GM12865 (cell line): ENCODE results near the gene ARMC9.
"Not testable (repeated sequence)": the region's sequence is repeated elsewhere in the genome, so short reads cannot be mapped to it uniquely, and the experiment has no call there.

ENCODE experiments used
- DNase-seq: peaks from one replicate; pipeline ENCODE4 v3.0.0; 2010; ENCODE audit warnings: low read depth
- H3K4me3 ChIP-seq: 2 replicates; pipeline ENCODE4 v1.5.1; 2011; ENCODE audit warnings: mild to moderate bottlenecking, low read depth, low read length, control low read depth
- TF ChIP-seq, protein P1 (sequence below): IDR thresholded peaks from 2 replicates; pipeline ENCODE4 v1.5.1; 2011; ENCODE audit warnings: low read length, control low read depth, low read depth, inconsistent platforms; ENCODE audit not compliant: insufficient read depth; ENCODE audit errors: missing control alignments

The ARMC9 gene

DNA sequence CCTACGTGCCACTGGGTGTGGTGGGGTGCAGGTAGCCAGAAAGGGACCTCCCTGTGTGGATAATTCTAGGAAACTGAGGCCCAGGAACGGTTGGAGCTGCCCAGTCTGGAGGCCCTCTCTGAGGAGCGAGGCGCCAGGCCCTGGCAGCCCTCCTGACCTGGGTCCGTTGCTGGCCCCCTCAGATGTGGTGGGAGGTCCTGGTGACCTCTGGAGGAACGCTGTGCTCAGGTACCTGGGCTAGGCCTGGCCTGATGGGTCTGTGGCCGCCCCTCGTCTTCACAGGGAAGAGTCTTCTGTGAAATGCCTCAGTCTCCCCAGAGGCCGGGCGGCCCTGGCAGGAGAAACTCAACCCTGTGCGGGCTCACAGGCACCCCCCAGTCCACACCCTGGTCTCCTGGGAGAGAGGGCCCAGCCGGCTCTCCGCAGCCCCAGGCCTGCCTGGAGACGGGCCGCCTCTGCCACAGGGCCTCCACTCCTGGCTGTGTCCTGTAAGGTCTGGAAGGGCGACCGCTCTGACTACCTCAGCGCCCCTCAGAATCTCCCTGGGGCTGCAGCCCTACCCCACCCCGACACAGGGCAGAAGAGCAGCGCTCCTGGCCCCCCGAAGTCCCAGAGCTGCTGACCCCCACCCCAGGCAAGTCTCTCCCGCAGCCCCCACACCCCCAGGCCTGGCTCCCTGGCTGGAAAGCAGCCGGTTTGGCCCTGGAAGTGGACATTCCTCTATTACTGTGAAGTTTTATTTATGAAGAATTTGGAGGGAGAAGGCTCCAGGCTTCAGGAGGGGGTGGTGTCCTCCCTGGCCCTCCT is 200.8 kb downstream of the ARMC9 start:
- TF ChIP-seq, protein P1, sequence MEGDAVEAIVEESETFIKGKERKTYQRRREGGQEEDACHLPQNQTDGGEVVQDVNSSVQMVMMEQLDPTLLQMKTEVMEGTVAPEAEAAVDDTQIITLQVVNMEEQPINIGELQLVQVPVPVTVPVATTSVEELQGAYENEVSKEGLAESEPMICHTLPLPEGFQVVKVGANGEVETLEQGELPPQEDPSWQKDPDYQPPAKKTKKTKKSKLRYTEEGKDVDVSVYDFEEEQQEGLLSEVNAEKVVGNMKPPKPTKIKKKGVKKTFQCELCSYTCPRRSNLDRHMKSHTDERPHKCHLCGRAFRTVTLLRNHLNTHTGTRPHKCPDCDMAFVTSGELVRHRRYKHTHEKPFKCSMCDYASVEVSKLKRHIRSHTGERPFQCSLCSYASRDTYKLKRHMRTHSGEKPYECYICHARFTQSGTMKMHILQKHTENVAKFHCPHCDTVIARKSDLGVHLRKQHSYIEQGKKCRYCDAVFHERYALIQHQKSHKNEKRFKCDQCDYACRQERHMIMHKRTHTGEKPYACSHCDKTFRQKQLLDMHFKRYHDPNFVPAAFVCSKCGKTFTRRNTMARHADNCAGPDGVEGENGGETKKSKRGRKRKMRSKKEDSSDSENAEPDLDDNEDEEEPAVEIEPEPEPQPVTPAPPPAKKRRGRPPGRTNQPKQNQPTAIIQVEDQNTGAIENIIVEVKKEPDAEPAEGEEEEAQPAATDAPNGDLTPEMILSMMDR: no peak
- no peak overlapping the region for H3K4me3 ChIP-seq
- no peak for DNase-seq

DNA sequence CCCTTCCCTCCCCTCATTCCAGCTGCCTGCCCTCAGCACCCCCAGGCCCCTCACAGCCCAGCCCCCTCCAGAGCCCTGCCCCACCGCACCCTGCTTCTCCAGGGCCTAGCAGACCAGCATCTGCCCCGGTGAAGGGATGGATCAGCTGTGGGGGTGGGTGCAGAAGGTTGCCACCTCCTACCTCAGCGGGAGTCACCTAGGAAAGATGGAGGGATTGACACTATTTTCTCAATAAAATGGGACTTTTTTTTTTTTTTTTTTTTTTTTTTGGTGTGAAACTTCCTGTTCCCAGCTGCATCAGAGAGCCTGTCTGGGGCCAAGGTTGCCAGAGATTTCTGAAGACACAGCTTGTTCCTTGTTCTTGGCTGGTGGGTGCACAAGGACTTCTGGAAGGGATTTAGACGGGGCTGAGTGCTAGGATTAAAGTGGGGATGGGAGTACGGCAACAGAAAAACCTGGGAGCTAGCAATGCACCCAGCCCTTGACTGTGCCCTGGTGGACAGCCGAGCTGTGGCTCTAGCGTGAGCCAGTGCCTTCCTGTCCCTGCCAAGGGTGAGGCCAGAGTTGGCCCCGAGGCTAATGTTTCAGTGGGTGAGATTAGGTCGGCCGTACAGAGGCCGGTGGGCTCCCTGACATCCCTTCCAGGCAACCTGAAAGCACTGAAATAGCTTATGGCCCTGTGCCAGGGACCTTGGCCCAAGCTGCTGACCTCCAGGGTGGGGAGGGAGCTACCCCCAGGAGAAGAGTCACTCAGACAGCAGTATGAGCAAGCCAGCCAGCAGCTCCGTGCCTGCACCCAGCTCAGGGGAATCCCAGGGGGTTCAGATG is 201.6 kb downstream of the ARMC9 start:
- no peak overlapping the region for H3K4me3 ChIP-seq
- DNase-seq: no peak

DNA sequence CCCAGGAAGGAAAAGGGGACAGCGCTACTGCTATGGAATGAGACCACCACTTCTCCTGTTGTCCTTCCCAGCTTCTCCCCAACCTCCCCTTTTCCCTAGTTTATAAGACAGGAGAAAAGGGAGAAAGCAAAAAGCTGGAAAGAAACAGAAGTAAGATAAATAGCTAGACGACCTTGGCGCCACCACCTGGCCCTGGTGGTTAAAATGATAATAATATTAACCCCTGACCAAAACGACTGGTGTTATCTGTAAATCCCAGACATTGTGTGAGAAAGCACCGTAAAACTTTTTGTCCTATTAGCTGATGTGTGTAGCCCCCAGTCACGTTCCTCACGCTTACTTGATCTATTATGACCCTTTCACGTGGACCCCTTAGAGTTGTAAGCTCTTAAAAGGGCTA is 202.2 kb downstream of the ARMC9 start:
- DNase-seq, H3K4me3 ChIP-seq: not testable (repeated sequence)

More for the DNA sequence above, 201.6 kb downstream of the ARMC9 start:
- TF ChIP-seq, protein P1: no peak

DNA sequence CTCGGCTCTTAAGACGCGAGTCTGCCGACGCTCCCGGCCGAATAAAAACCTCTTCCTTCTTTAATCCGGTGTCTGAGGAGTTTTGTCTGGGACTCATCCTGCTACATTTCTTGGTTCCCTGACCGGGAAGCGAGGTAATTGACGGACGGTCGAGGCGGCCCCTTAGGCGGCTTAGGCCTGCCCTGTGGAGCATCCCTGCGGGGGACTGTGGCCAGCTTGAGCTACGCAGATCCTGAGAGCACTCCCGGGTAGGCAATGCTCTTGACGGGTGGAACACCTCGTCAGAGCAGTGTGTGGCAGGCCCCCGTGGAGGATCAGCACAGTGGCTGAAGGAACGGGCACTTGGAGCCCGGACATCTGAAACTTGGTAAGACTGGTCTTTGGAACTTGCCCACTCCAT is 202.7 kb downstream of the ARMC9 start:
- not testable (repeated sequence) for DNase-seq, H3K4me3 ChIP-seq

DNA sequence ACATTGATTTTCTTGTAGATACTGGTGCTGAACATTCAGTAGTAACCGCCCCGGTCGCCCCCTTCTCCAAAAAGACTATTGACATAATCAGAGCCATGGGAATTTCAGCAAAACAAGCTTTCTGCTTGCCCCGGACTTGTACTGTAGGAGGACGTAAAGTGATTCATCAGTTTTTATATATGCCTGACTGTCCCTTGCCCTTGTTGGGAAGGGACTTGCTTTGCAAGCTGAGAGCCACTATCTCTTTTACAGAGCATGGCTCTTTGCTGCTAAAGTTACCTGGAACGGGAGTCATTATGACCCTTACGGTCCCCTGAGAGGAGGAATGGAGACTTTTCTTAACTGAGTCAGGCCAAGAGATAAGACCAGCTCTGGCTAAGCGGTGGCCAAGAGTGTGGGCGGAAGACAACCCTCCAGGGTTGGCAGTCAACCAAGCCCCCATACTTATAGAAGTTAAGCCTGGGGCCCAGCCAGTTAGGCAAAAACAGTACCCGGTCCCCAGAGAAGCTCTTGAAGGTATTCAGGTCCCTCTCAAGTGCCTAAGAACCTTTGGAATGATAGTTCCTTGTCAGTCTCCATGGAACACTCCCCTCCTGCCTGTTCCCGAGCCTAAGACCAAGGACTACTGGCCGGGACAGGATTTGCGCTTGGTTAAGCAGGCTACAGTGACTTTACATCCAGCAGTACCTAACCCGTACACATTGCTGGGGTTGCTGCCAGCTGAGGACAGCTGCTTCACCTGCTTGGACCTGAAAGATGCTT is 205.2 kb downstream of the ARMC9 start:
- not testable (repeated sequence) for H3K4me3 ChIP-seq
- DNase-seq: peak; percentile 41

DNA sequence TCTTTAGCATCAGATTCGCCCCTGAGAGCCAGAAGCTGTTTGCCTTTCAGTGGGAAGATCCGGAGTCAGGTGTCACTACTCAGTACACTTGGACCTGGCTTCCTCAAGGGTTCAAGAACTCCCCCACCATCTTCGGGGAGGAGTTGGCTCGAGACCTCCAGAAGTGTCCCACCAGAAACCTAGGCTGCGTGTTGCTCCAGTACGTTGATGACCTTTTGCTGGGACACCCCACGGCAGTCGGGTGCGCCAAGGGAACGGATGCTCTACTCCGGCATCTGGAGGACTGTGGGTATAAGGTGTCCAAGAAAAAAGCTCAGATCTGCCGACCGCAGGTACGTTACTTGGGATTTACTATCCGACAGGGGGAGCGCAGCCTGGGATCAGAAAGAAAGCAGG is 205.8 kb downstream of the ARMC9 start:
- not testable (repeated sequence) for DNase-seq, H3K4me3 ChIP-seq

DNA sequence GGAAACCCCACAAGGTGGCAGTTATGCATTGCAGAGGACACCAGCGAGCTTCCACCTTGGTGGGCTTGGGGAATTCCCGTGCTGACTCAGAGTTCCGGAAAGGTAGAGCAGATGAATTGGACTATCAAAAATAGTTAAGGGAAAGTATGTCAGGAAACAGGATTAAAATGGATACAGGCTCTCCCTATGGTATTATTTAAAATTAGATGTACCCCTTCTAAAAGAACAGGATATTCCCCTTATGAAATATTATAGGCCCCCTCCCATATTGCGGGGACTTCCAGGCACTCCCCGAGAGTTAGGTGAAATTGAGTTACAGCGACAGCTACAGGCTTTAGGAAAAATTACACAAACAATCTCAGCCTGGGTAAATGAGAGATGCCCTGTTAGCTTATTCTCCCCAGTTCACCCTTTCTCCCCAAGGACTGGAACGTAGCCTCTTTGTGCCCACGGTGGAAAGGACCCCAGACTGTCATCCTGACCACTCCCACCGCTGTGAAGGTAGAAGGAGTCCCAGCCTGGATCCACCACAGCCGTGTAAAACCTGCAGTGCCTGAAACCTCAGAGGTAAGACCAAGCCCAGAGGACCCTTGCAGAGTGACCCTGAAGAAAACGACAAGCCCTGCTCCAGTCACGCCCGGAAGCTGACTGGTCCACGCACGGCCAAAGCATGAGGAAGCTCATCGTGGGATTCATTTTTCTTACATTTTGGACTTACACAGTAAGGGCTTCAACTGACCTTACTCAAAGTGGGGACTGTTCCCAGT is 207.4 kb downstream of the ARMC9 start:
- not testable (repeated sequence) for H3K4me3 ChIP-seq
- TF ChIP-seq, protein P1: peak; percentile 19
- DNase-seq: peak; percentile 54

DNA sequence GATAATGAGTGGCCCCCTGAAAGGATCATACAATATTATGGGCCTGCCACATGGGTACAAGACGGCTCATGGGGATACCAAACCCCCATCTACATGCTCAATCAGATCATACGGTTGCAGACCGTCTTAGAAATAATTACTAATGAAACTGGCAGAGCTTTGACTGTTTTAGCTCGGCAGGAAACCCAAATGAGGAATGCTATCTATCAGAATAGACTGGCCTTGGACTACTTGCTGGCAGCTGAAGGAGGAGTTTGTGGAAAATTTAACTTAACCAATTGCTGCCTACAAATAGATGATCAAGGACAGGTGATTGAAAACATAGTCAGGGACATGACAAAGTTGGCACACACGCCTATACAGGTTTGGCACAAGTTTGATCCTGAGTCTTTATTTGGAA is 209.3 kb downstream of the ARMC9 start:
- H3K4me3 ChIP-seq, DNase-seq: not testable (repeated sequence)

DNA sequence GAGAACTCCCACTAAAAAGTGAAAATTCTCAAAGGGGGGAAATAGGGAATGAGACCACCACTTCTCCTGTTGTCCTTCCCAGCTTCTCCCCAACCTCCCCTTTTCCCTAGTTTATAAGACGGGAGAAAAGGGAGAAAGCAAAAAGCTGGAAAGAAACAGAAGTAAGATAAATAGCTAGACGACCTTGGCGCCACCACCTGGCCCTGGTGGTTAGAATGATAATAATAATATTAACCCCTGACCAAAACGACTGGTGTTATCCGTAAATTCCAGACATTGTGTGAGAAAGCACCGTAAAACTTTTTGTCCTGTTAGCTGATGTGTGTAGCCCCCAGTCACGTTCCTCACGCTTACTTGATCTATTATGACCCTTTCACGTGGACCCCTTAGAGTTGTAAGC is 209.9 kb downstream of the ARMC9 start:
- not testable (repeated sequence) for DNase-seq, H3K4me3 ChIP-seq
